HG02973 (cell line): Measurements from ENCODE around the gene LYAR.

Experiments used
- ATAC-seq: cut with Tn5 transposase; IDR thresholded peaks from one replicate; pipeline ENCODE4 v1.9.1; 2021; ENCODE audit warnings: moderate library complexity; ENCODE audit not compliant: unreplicated experiment

LYAR gene

GRCh38 chr4:4289941-4290850 lies at the start of gene LYAR, which contains the start of gene ZBTB49:
Gene LYAR, minus strand, starts transcription at chr4:4290154. Its CDS starts 6,412 bp downstream, at chr4:4283742.
Gene ZBTB49, plus strand, starts transcription at chr4:4290251. Its CDS starts 9,695 bp downstream, at chr4:4299946.
- peak; percentile 72 for ATAC-seq

- no peak for ATAC-seq
Measured at GRCh38 chr4:4339504-4340085, 49.6 kb upstream of the LYAR start.

- no peak for ATAC-seq
Measured at GRCh38 chr4:4338210-4339001, 48.5 kb upstream of the LYAR start.

- ATAC-seq = peak; percentile 75
Measured at GRCh38 chr4:4334798-4335520, 45.0 kb upstream of the LYAR start.

GRCh38 chr4:4333265-4333706 lies 43.3 kb upstream of the LYAR start:
- no peak for ATAC-seq

- ATAC-seq = no peak
Measured at GRCh38 chr4:4332529-4332928, 42.6 kb upstream of the LYAR start.

- ATAC-seq = no peak
Measured at GRCh38 chr4:4330794-4331193, 40.8 kb upstream of the LYAR start.

- no peak for ATAC-seq
Measured at GRCh38 chr4:4329496-4329895, 39.5 kb upstream of the LYAR start.

- ATAC-seq = no peak
Measured at GRCh38 chr4:4328840-4329239, 38.9 kb upstream of the LYAR start.

GRCh38 chr4:4328206-4328605 lies 38.3 kb upstream of the LYAR start:
- no peak for ATAC-seq

GRCh38 chr4:4327652-4328121 lies 37.7 kb upstream of the LYAR start:
- ATAC-seq = no peak

GRCh38 chr4:4326166-4326565 lies 36.2 kb upstream of the LYAR start:
- ATAC-seq = no peak

GRCh38 chr4:4325321-4325720 lies 35.4 kb upstream of the LYAR start:
- no peak for ATAC-seq

- ATAC-seq = no peak
Measured at GRCh38 chr4:4323705-4324534, 34.0 kb upstream of the LYAR start.

- no peak for ATAC-seq
Measured at GRCh38 chr4:4321951-4322688, 32.2 kb upstream of the LYAR start.

- ATAC-seq = no peak
Measured at GRCh38 chr4:4320951-4321714, 31.2 kb upstream of the LYAR start.

GRCh38 chr4:4320528-4320927 lies 30.6 kb upstream of the LYAR start:
- ATAC-seq = no peak

- ATAC-seq = no peak
Measured at GRCh38 chr4:4317496-4318232, 27.7 kb upstream of the LYAR start.
